ENCODE results near the gene ZBTB8B. TPM values are rescaled to one million over a fixed set of nuclear protein-coding genes. Genes with fewer than 3 reads are reported as not detected.

ZBTB8B gene
- not detected in 5 replicates for total RNA-seq (2022; extraction: Qiagen RNA extraction)

GRCh38 chr1:32464716-32465577, at the start of gene ZBTB8B:
TSS of gene ZBTB8B (plus strand) at chr1:32465072. CDS start at chr1:32470625, 5,553 bp downstream.

Other genes with a start within 250 kb of the ZBTB8B start
- gene TMEM234, start 242.7 kb upstream of the ZBTB8B start, total RNA-seq (2022; extraction: Qiagen RNA extraction): 7.3 to 9.2 TPM (median 8.5 TPM) in 5 replicates
- gene EIF3I, start 242.7 kb upstream of the ZBTB8B start, total RNA-seq (2022; extraction: Qiagen RNA extraction): 265 to 288 TPM (median 276 TPM) in 5 replicates
- gene FAM167B, start 217.8 kb upstream of the ZBTB8B start, total RNA-seq (2022; extraction: Qiagen RNA extraction): 0.55 to 0.82 TPM (median 0.63 TPM) in 5 replicates
- 0.07 to 0.11 TPM (median 0.09 TPM) in 3 of 5 replicates, not detected in the others for gene LCK, start 213.8 kb upstream of the ZBTB8B start, total RNA-seq (2022; extraction: Qiagen RNA extraction)
- gene HDAC1, start 173.0 kb upstream of the ZBTB8B start, total RNA-seq (2022; extraction: Qiagen RNA extraction): 47.9 to 53.4 TPM (median 52.1 TPM) in 5 replicates
- gene MARCKSL1, start 128.8 kb upstream of the ZBTB8B start, total RNA-seq (2022; extraction: Qiagen RNA extraction): 55.1 to 67.3 TPM (median 65.9 TPM) in 5 replicates
- 1.2 to 3.3 TPM (median 2.6 TPM) in 5 replicates for gene FAM229A, start 102.6 kb upstream of the ZBTB8B start, total RNA-seq (2022; extraction: Qiagen RNA extraction)
- gene TSSK3, start 102.5 kb upstream of the ZBTB8B start, total RNA-seq (2022; extraction: Qiagen RNA extraction): 0.13 to 0.18 TPM (median 0.15 TPM) in 3 of 5 replicates, not detected in the others
- gene BSDC1, start 70.6 kb upstream of the ZBTB8B start, total RNA-seq (2022; extraction: Qiagen RNA extraction): 17.4 to 21.5 TPM (median 20.1 TPM) in 5 replicates
- gene ZBTB8A, start 74.4 kb downstream of the ZBTB8B start, total RNA-seq (2022; extraction: Qiagen RNA extraction): 3.4 to 5.0 TPM (median 4.0 TPM) in 5 replicates
- gene ZBTB8OS, start 185.5 kb downstream of the ZBTB8B start, total RNA-seq (2022; extraction: Qiagen RNA extraction): 35.3 to 60.6 TPM (median 38.3 TPM) in 5 replicates
- 72.2 to 89.2 TPM (median 80.2 TPM) in 5 replicates for gene RBBP4, start 186.1 kb downstream of the ZBTB8B start, total RNA-seq (2022; extraction: Qiagen RNA extraction)
- gene SYNC, start 237.7 kb downstream of the ZBTB8B start, total RNA-seq (2022; extraction: Qiagen RNA extraction): 11.6 to 19.6 TPM (median 15.8 TPM) in 5 replicates